GM19099 (cell line): ENCODE results near the gene HINFP.

ENCODE experiments used
- POLR2A ChIP-seq: IDR thresholded peaks from 3 replicates; pipeline ENCODE4 v1.6.1; 2011; ENCODE audit warnings: low read depth; ENCODE audit not compliant: insufficient read length; ENCODE audit errors: extremely low read depth

Gene HINFP

DNA sequence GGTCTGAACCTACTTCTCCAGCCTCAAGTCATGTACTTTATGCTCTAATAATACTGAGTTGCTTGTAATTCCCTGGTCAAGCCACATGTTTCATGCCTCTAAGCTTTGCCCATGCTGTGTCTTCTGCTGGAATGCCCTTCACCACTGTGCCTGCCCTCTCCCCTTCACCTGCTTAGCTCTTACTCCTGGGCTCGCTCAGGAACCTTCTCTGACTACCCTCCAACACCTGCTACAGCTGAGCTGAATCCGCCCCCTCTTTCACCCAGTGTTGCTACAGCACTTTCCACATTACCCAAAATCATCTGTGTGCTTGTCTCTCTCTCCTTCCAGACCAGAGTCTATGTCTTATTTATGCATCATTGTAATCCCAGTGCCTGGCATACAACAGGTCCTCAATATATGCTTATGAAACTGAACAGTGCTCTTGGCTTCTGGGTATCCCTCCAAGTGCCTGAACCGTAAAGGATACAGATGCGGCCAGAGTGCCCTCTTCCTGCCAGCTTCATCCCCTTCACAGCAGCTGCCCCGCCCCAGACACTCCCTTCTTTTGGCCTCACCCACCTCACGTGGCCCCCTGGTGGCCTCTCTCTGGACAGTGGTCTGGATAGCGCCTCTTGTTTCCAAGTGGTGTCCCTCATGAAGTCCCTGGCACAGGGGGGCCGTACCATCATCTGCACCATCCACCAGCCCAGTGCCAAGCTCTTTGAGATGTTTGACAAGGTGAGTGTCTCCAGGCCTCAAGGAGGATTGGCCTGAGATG lies 34.5 kb downstream of the HINFP start:
- TF ChIP-seq POLR2A: no peak

DNA sequence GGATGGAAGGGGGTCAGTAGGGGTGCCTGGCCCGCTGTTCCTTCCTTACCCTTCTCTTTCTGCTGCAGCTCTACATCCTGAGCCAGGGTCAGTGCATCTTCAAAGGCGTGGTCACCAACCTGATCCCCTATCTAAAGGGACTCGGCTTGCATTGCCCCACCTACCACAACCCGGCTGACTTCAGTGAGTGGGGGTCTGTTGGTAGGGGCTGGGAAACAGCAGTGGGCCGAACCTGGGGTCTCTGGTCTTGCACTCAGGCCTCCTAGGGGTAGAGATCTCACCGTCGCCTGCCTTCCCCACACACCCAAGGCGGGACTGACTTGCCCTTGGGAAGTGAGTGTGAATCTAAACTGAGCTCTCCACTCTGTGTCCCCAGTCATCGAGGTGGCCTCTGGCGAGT lies 35.1 kb downstream of the HINFP start:
- TF ChIP-seq POLR2A: no peak

DNA sequence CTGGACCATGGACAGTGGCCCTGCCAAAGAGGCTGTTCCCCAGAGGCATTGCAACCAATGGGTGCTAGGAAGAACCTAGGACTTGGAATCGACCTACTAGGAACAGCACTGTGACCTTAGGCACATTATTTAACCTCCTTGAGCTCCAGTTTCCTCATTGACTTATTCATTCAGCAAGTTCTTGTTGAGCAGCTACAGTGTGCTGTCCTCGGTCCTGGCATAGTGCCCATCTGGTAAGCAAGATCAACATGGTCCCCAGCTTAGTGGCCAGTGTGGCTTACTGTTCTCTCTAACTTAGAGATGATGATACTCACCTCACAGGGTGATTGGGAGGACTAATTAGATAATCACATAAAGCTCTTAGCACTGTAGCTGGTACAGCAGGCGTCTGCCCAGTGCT lies 35.7 kb downstream of the HINFP start:
- TF ChIP-seq POLR2A: no peak

DNA sequence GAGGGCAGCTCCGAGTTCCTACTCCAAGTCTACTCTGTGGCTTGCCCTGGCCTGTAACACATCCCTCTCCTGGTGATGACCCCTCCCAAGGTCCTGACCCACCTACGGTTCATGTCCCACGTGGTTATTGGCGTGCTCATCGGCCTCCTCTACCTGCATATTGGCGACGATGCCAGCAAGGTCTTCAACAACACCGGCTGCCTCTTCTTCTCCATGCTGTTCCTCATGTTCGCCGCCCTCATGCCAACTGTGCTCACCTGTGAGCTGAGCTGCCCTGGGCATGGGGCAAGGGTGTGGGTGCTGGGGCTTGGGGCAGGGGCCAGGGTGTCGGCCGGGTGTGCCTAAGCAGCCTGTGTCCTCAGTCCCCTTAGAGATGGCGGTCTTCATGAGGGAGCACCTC lies 37.1 kb downstream of the HINFP start:
- no peak for TF ChIP-seq POLR2A

DNA sequence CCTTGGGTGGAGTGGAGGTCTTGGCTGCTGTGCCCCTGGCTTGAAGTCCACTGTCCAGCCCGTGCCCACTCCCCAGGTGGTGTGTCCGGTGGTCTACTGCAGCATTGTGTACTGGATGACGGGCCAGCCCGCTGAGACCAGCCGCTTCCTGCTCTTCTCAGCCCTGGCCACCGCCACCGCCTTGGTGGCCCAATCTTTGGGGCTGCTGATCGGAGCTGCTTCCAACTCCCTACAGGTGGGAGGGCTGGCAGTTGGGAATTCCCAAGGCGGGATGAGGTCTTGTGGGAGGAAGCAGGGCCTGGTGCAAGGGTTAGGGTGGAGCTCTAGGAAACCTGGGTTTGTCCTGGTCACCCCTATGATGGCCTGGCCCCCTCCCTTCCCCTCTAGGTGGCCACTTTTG lies 38.8 kb downstream of the HINFP start:
- no peak for TF ChIP-seq POLR2A

DNA sequence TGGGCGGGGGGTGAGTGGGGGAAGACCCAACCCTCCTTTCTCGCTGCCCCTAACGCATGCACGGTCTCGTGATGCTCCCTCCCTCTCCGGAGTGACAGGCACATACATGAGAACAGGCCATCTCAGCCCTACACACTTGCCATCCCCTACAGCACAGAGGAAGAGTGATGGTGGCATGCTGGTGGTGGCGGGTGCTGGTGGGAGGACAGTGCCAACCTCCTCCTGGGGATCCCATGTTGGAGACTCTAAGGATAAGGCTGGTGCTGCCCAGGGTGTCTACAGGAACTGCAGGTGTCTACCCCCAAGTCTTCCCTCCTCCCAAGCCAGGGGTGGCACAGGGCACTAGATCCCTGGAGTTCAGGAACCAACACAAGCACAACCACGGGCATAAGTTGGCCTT lies 40.5 kb downstream of the HINFP start:
- TF ChIP-seq POLR2A: no peak

DNA sequence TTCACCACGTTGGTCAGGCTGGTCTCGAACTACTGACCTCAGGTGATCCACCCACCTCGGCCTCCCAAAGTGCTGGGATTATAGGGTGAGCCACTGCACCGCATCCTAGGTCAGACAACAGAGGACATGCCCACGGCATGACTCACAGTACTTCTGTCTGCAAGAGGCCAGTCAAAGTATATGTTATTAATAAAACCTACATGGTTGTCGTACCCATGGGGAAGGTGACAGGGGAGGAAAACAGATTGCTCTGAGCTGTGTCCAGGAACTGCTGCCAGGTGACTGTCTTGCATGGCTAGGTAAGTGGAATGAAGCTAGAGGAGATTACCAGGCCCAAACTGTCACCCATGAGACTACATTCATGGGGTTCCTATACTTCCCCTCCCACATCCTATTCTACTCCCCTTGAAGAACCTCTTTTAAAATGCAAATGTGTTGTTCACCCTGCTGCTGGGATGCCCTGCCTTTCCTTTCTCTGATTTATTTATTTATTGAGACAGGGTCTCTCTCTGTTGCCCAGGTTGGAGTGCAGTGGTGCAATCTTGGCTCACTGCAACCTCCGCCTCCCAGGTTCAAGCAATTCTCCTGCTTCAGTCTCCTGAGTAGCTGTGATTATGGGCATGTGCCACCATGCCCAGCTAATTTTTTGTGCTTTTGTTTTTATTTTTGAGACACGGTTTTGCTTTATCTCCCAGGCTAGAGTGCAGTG lies 45.1 kb downstream of the HINFP start:
- no peak for TF ChIP-seq POLR2A

DNA sequence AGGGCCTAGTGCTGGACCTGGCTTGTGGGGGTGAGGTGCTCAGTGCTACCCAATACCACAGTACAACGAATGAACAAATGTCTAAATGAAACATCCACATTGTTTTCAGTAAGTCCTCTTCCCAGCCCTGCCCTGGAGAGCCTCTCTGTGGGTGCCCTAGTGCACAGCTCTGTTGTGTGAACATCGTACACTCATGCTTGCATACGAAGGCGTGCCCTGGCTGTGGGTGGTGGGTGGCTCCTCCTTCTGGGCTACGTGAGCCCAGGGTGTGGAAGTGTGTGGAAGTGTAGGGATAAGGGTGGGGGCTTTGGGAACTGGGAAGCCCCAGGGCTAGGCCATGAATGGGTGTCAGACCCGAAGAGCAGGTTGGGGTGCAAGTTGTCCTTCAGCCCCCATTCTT lies 46.6 kb downstream of the HINFP start:
- TF ChIP-seq POLR2A: no peak

DNA sequence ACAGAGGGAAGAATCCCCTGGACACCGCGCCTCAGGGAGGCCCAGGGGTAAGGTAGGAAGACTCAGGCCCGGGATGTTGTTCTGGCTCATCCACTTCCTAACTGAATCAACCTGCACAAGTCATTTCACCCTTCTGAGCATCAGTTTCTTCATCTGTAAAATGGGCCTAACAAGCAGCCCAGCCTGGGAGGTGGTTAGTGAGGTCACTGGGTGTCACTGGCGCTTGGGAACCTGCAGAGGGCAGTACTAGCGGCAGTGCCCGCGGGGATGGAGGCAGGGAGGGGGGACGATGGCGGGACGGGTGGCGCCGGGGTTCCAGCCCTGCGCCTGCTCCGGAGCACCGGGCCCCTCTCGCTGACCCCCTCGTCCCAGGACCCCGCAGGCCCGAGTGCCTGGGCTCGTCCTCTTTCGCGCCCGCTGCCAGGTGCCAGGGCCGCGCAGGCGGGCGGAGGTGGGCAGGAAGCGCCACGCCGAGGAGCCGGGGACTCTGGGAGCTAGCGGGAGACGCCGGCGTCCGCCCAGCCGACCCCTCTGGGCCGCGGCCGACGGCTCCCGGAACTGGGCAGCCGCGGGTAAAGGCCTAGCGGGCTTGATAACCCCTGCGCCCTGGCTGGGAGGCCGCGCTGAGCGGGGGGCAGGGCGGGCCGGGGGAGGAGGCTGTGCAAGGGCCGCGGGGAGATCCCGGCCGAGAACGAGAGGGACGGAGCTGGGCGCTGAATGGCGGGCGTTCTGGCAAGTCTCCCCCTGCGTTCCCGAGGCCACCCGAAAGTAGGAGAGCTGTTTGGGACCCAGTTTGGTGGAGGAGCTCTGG lies 47.3 kb downstream of the HINFP start, which contains the start of gene NLRX1:
Gene NLRX1, plus strand, starts transcription at position 255 of the 811 bp plus-strand sequence. CDS start 2,679 bp downstream, outside the sequence.
- TF ChIP-seq POLR2A: peak; percentile 70

DNA sequence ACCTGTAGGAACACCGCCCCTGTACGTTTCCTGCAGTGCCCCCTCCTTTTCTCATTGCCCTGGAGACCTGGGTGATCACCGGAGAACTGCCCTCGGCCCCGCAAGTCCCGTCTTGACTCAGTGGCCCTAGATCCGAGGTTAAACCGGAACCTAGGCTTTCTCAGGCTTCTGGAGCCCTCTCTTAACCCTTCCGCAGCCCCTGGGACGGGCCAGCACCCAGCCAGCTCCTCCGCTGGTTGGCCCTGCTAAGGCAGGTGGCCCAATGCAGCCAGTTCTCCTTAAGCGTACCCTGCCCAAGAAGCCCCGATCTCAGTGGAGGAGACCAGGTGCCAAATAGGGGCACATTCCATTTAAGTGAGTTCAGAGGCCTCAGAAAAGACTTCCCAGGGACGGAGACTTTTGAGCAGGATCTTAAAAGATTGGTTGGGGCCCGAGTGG lies 47.9 kb downstream of the HINFP start:
- no peak for TF ChIP-seq POLR2A

DNA sequence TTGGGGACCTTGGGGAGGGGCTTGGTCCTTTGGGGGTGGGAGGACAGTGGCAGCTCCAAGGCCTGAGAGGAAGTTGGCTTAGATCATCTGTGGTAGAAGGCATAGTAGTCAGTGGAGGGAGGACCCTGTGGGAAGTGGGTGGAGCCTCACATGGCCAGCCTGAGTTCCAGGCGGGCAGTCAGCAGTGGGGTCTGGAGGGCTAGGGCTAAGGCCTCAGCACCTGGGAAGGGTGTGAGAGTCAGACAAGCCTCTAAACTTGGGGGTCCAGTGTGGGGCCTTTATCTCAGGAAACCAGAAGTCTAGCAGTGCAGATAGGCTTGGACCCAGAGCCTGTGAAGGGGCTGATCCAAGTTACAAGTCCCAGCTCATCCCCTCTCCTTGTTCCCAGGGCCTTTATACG lies 51.1 kb downstream of the HINFP start:
- no peak for TF ChIP-seq POLR2A

DNA sequence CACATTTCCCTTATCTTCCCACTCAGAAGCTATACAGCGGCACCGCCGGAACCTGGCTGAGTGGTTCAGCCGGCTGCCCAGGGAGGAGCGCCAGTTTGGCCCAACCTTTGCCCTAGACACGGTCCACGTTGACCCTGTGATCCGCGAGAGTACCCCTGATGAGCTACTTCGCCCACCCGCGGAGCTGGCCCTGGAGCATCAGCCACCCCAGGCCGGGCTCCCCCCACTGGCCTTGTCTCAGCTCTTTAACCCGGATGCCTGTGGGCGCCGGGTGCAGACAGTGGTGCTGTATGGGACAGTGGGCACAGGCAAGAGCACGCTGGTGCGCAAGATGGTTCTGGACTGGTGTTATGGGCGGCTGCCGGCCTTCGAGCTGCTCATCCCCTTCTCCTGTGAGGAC lies 52.1 kb downstream of the HINFP start:
- TF ChIP-seq POLR2A: no peak

DNA sequence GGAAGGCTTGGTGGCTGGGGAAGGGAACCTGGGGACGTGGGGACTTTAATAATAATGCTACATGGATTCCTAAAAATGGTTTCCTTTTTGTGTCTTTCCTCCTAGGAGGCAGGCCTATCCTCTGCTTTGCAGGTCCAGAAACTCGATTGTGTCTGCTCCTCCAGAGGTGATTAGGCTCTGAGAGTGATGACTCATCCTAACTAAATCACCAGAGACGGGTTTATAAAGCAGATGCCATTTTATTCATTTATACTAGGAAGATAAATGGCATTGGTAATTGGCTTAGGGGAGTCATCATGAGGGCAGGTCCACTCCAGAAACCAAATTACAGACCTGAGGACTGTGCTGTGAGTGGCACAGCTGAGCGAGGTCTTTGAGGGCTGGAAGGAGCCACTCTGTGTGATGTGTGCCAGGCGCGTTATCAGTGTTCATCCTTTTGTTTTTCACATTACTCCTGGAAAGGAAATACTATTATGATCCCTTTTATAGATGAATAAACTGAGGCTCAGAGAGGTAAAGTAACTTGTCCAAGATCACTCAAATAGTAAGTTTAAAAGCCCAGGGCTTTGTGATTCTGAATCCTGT lies 54.2 kb downstream of the HINFP start:
- TF ChIP-seq POLR2A: no peak

DNA sequence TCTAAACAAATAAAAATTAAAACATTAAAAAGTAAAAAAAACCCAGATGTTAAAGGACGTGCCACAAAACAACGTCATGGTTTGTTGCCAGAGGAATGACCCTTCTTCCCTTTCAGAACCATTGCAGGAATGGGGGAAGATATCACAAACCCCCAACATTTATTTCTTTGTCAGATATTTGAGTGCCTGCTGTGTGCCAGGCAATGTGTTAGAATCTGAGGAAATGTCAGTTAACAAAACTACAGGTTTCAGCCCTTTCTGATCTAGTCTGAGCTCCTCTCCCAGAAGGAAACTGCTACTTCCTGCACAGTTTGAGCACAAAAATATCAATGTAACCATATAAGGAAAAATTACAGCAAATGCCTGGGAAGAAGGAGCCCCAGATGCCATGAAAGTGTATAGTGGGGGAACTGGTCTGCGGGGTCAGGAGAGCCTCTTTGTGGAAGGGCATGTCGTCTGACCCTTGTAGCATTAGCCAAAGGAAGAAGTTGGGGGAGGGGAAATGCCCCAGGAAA lies 56.8 kb downstream of the HINFP start:
- no peak for TF ChIP-seq POLR2A

DNA sequence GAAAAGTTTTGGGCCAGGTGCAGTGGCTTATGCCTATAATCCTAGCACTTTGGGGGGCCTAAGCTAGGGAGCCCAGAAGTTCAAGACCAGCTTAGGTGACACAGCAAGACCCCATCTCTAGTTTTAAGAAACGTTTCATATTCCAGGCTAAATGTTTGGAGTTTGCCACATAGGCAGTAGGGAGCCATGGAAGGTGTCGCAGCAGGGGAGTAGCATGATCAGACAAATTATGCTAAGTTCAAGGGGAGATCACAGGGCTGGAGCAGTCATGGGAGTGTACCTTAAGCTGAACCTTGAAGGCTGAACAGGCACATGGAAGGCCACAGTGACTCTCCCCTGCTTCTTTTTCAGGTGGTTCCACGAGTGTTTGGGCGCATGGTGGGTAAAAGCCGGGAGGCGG lies 58.0 kb downstream of the HINFP start:
- TF ChIP-seq POLR2A: no peak
